Stimulated activated CD4-positive, alpha-beta T cell treated with anti-CD3 and anti-CD28 coated beads, Interleukin-4, amount 100 ng/mL, for 48 hours (primary cell): ENCODE data around the gene RHBDD1.

Source experiments
- DNase-seq, 2 donors: peaks; one replicate each; pipeline ENCODE4 v3.0.0-alpha.2; 2020; ENCODE audit warnings: low read depth in 2 of 2

The RHBDD1 gene

GRCh38 chr2:226915846-226916360 lies 80.0 kb downstream of the RHBDD1 start:
- no peak for DNase-seq

GRCh38 chr2:226916669-226917068 lies 80.8 kb downstream of the RHBDD1 start:
- DNase-seq: no peak

- no peak for DNase-seq
Observed at GRCh38 chr2:226932443-226932842, 96.6 kb downstream of the RHBDD1 start.

GRCh38 chr2:226934546-226935201 lies 98.8 kb downstream of the RHBDD1 start:
- DNase-seq: no peak

DNA sequence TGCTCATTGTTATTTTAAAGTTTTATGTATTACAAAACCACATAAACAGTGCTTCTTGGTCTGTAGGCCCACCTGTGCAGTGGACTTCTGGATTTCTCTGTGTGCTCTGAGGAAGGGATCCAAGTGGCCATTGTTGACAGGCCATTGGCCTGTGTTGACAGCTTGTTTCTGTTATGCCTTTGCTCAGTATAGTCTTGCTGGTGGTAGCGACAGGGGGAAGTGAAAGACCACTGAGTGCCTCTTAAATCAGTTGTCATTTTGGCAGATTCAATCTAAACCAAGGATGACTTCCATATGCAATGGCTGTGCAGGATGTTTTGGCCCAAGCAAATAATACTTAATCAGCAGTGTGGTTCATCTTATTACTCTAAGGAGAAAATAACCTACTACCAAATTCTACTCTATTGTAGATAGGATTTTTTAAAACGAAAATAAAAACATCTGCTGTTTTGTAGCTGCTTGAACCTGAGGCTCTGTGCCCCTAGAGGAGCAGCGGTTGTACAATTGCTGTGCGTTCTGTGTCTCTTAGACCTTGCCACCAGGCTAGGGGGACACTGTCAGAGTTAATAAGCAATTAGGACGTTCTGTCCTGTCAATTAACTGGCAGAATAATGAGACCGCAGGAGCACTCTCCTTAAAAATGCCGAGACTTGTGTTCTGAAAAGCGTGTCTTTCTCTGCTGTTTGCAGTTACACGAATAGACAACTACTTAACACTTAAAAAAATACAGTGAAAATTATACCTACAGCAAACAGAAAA lies 108.2 kb downstream of the RHBDD1 start:
- DNase-seq: no peak

- DNase-seq: no peak
Observed at GRCh38 chr2:226953206-226953605, 117.4 kb downstream of the RHBDD1 start.

DNA sequence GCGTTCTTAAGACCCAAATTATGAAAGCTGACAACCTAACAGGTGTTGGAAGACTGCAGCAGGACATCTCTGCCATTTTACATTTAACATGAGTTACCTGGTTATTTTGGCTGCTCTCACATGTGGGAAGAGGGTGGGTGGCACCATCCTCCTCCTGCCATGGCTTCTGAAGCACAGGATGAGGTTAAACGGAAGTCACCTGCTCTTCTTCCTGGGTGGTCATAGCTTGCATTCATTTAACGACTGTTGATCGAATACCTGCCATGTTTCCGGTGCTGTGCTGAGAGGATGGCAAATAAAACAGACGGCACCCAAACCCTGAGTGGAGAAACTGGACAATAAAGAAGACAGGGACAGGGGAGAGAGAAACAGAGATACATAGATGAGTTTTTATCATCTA lies 118.0 kb downstream of the RHBDD1 start:
- no peak for DNase-seq

GRCh38 chr2:226956659-226957058 lies 120.8 kb downstream of the RHBDD1 start:
- DNase-seq: no peak

DNA sequence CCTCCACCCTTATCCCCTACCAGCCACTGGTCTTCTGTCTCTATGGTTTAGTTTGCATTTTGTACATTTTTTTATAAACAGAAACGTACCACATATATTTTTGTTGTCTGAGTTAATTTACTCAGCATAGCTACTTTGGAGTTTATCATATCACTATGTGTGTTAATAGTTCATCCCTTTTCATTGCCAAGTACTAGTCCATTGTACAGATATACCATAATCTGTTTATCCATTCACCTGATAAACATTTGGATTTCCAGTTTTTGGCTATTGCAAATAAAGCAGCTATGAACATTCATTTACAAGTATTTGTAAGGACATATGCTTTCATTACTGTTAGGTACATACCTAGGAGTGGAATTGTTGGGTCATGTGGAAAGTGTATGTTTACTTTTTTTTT lies 123.6 kb downstream of the RHBDD1 start:
- DNase-seq: no peak

DNA sequence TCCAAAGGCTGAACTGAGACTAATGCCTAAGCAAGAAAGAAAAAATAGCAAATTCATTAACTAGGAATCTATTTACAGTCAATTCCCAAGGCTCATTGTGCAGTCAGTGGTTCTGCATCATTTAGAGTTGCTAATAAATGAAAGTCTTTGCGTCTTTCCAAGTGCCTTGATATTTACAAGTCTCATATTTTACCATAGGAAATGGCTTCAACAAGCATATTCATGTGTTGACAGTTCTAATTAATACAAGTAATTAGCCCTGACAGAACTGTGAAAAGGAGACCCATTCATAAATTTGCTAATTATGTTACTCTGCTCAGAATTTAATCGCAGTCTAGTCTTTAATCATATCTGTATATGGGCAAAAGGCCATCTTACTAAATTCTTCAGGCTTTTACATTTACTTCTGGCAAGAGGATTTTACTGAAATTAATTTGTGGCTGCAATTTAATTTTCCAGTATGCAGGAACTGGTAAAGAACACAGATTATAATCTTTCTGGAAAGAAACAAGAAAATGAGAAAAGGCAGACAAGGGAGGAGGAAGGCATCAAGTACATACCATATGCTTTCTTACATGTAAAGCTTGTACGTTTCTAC lies 126.4 kb downstream of the RHBDD1 start:
- no peak for DNase-seq

DNA sequence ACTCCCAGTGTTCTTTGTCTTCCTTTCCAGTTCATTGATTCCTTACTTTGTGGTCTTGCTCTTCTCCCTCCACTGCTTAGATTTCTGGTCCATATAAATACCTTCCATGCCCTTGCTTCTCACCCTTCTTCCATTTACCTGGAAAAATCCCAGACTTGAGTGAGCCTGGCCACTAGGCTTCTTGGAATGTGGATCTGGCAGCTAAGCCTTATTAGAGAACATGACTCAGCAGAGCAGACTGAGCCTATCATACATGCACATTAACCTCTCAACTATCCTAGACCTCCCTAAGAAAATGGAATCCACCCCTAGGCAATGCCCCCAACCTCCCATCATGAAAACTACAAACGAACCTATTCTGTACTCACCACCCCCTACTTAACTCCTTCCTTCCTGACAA lies 127.7 kb downstream of the RHBDD1 start:
- DNase-seq: no peak

GRCh38 chr2:226965376-226965775 lies 129.5 kb downstream of the RHBDD1 start:
- DNase-seq: no peak

DNA sequence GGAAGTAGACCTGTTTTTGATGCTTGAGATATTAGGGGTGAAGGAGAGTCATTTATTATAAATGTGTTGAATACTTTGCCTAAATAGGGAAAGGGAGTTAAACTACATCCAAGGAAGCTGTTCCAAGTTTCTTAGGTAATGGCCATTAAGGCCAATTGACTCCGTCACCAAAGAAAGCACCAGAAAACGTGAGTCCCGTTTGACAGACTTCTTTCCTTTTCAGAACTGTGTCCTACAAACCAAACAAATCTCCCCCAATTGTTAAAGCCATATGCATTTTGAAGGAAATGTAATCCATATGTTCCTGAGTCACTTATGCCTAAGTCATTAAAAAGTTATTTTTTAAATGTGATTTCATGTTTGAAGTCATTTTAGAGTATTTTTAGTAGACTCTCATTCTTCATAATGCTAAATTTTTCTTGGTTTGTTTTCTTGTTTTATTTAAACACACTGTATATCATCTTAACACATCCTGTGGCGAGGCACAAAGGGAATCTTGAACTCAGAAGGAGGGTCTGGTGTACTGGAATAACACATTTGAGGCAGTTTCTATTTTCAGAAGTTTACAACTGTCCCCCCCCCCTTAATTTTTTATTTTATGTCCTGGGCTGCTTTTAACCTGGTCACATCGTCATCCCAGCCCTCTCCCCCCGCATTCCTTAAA lies 133.7 kb downstream of the RHBDD1 start:
- no peak for DNase-seq

DNA sequence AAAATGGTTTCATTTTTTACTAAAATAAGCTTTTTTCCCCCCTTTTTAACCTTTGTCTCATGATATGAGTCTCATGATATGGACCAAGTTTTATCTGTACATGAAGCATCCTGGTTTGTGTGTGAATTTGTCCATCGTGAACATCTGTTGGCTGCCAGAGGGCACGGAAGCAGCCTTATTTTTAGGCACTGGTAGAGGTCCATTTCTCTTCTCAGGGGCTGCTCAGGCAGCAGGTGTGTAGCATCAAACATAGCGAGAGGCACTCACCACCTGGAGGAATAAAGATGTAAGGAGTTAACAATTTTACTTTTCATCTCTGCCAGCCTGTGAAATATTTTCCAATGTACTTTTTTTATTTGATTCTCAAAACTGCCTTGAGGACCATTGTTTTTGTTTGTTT lies 134.5 kb downstream of the RHBDD1 start:
- no peak for DNase-seq

GRCh38 chr2:226971084-226971483 lies 135.2 kb downstream of the RHBDD1 start:
- no peak for DNase-seq

- no peak for DNase-seq
Observed at GRCh38 chr2:226971770-226972169, 135.9 kb downstream of the RHBDD1 start.

- no peak for DNase-seq
Observed at GRCh38 chr2:226973816-226974215, 138.0 kb downstream of the RHBDD1 start.

DNA sequence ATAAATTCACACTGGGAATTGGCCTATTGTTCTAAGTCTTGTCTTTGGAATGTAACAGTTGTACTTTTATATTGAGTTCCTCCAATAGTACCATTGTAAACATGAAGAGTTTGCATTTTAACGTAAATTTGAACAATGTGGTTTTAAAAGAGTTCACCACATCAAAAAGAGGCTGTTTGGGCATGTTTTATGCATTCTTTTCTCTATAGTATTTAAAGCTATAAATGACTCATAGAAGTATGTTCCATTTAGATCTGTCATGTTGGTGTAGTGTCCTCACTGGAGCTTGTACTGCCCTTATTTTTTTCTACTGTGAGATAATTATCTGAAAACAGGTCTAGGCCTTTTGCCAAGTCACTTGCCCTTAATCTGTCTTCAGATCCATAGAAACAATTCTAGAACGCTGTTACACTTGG lies 141.9 kb downstream of the RHBDD1 start:
- DNase-seq: no peak

DNA sequence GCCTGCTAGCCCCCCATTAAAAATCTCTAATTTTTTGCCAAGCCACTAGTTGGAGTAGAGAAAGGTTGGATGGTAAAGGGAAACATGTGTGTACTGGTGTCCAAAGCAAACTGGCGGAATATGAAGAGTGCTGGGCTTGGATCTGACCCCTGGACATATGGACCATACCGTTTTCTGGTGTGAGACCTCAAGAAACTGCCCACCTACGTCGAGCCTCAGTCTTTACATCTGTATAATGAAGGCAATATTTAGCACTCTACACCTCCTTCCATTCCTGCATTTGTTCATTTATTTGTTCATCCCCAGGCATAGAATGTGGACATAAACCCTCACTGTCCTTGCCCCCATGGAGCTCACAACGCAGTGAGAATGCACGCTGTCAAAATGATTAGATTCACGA lies 142.4 kb downstream of the RHBDD1 start:
- no peak for DNase-seq

DNA sequence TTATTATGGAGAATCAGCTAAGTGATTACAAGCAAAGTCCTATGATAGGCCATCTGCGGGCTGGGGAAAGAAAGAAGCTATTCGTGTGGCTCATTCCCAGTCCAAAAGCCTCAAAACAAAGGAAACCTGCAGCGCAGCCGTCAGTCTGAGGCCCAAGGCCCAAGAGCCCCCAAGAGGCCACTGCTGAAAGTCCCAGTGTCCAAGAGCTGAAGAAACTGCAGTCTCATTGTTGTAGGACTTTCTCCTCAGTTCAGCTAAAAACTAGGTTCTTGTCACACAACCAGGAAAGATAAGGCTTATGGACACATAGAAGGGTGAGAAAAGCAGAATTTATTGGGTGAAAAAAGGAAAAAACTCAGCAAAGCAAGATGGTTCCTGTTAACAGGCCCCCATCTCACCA lies 143.2 kb downstream of the RHBDD1 start:
- DNase-seq: no peak

GRCh38 chr2:226981791-226982326 lies 146.0 kb downstream of the RHBDD1 start:
- no peak for DNase-seq
